Left kidney (tissue), 2 donors: ENCODE data around the gene PLA2G4E. TPM values are rescaled to one million over a fixed set of nuclear protein-coding genes. Genes with fewer than 3 reads are reported as not detected.

ENCODE experiments used
- DNase-seq: peaks from one replicate; pipeline ENCODE4 v3.0.0-alpha.2; 2013
- polyA plus RNA-seq: library from polyadenylated mRNA; unstranded; fragments of 120-200 nt; gene quantifications from one replicate; pipeline ENCODE4 v1.2.1, GENCODE V29; 2013; ENCODE audit not compliant: insufficient read length

The PLA2G4E gene
- polyA plus RNA-seq, 1 donor = not detected

DNA sequence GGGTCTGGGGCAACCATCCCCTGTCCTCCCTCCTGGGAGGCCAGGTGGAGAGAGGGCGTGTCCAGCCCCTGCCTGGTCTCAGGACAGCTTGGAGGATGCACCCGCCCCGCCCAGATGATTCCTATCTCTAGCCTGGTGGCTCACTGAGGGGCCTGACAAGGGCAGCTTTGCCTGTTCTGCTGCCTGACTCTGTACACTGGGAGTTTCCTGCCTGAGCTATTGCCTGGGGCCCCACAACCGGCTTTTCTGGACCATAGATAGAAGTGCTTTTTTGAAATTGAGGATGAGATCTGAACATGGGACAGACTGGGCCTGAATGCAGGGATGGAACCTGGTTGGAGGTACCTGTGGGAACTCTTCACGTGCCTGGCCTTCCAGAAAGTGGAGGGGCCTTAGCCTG lies 751 bp upstream of the PLA2G4E start:
- DNase-seq = no peak

DNA sequence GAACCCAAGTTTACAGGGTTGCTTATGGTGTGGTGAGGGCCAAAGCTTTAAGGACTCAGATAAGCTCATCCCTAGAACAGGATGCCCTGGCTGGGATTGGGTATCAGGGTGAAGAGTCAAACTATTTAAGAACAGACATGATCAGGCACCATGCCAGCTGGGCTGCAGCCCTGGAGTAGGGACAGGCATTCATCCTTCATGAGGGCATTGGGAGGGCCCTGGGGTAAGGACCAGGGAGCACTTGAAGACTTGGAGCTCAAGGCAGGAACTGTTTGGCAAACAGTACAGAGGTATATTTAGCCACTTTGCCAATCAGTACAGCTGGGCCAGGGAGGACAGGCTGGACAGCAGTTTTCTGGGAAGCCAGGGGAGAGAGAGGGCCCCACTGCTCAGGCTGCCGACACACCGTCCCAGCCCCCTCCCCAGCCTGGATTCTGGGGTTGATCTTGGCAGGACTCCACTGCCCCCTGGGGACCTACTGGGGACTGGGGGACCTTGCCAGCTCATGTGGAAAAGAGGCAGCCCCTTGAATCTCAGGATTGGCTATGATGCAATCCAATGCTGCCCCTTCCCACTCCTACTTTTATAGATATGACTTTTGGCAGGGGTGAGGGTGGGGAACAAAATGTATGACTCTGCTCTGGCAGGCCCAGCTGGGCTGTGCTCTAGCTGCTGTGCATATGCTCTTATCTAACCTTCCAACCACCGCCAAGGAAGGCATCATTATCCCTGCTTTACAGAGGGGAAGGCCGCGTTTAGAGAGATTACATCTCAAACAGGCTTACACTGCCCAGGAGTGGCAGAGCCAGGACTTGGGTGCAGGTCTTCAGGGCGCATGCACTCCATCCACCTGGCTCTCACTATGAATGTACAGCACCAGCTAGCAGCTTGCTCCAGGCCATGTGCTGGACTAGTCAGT lies 2.3 kb downstream of the PLA2G4E start:
- DNase-seq = no peak

DNA sequence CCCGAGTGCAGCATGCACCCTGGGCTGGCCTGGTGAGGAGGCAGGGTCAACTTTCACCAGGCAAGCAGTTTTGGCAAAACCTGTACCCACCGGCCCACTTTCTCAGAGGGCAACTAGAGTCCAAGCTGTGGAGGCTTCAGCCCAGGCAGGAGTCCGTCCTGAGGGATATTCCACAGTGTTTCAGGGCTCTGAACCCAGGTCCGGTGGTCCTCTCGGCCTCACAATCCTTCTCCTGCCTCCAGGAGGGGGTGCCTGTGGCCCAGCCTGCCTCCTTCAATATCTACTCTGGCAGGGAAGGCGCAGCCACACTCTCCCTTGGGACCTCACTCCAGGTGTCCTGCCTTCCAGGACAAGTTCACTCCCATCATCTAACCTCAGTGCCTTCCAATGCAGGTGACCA lies 3.9 kb downstream of the PLA2G4E start:
- DNase-seq = no peak

DNA sequence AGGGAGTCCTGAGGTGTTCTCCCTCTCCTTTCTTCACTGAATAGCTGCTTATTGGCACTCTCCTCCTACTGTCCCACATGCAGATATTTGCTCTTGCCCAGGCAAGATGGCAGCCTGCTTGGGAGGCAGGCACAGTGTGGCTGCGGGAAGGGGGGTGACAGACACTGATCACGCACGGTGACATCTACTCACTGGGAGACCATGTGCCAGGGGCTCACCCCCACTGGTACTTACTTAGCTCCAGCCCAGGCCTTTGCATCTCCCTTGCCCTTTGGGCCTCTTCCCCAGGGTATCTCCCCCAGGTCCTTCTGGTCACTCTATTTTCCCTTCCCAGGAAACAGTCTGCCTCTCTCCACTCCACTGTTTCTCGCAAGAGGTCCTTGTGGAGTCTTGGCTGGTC lies 6.4 kb downstream of the PLA2G4E start:
- no peak for DNase-seq

DNA sequence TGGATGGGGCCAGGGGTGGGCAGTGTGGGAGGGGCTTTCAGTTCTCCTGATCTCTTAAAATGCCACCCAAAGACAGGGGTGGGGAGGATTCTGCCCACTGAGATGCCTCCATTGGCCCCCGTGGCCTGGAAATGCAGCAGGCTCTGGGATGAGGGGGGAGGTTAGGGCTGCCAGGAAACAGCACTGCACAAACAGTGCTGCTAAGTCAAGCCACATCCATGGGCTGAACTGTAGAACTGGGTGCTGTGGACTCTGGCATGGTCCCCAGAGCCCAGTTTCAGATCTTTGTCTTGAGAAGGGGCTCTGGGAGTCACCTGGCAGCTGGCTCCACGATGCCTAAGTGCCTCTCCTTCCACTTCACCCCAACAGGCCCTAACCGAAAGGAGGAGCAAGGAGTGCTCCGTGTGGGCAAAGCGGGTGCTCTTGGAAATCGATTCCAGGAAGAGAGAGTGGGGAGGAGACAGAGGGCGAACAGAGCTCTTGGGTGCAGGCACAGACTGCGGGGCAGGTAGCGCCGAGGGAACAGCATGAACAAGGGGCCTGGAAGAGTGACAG lies 7.8 kb downstream of the PLA2G4E start:
- DNase-seq = no peak

DNA sequence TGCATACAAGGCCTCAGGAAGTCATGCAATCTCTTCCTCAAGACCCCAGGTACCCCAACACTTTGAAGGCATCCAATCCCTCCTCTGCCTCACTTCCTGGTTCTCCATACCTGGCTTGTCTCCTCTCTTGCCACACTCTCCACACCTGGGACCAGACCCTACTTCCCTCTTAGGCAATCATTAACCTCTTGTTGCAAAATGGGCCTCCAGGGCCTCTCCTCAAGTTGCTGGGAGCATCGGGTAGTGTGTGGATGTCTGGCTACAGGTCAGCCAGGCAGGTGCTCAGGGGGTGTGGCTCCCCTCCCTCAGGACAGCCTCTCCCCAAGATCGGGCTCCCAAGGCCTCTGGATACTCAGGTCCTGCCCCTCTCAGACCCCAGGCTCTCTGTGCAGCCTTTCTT lies 8.6 kb downstream of the PLA2G4E start:
- DNase-seq = no peak

DNA sequence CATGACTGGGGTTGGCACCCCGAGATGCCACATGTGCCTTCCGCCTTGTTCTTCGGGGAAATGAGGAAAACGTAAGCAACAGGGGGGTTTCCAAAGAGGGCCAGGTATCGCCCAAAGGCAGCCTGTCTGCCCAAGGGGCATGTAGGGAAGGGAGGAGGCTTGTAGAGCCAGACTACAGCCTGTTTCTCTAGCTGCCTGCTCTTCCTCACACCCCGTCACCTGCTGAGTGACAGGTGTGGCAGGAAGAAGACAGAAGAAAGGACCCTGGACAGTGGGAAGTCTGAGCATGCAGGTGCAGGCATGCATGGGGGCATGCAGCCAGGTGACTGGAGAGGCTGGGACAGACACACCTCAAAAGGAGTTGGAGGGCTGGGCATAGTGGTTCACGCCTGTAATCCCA lies 9.8 kb downstream of the PLA2G4E start:
- no peak for DNase-seq

DNA sequence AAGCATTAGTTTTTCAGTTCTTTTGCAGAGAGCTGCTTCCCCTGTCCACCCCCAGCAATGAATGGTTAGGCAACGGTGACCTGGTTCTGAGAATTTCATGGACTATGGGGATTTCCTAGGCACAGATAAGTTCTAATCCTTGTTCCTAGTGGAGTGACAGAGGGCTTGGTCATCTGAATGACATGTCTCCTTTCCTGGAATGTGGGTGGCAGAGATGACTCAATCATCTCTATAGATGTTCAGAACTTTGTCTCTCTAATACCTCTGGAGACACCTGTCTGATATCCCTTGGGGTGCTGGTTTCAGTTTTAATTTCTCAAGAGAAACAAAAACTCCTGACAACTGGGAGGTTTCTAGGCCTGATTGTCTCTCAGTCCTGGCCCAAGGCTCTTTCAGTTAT lies 10.4 kb downstream of the PLA2G4E start:
- DNase-seq = no peak

DNA sequence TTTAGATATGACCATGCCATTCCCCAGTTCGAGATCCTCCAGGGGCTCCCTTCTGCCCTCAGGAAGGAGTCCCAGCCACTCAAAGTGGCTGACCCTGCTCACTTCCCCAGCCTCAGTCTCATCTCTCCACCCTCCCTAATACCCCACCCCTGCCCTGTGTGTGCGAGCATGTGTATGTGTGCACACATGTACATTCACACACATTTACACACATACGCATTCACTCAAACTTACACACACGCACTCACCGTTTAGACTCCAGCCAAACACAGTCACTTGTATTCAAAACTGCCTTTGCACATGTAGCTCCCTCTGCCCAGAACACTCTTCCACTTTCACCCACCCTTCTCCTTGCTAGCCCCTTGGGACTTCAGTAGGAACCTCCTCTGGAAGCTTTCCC lies 11.4 kb downstream of the PLA2G4E start:
- DNase-seq = no peak

DNA sequence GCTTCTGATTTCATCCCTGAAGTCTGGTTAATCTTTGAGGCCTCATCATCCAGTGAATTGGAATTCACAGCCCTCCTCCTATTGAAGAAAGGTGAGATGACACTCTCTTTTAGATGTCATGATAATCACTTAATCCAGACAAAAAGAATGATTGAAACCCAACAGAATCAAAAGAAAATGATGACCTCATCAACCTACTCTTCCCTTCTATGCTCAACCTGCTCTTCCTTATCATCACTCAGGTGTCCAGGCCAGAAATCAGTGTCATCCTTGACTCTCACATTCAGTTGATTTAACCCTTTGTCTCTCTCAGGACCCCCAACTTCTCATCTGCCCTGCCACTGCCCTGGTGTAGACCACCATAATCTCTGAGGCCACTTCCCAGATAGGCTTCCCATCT lies 11.8 kb downstream of the PLA2G4E start:
- no peak for DNase-seq

DNA sequence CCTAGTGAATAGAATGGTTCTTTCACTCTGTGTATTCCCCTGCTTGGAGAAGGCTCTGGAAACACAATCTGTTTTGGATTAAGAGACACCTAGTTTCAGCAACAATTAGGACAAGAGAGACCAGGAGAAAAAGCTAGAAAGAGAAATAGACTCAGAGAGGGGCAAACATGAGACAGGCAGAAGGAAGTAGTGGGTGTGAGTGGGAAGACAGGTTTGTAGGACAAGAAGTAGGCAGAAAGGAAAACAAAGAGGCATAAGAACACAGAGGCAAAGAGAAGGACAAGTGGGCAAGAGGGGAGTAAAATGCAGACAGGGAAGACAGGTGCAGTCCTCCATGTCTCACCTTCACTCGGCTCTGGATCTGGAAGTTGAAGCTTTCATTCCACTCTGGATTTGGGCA lies 13.5 kb downstream of the PLA2G4E start:
- no peak for DNase-seq

DNA sequence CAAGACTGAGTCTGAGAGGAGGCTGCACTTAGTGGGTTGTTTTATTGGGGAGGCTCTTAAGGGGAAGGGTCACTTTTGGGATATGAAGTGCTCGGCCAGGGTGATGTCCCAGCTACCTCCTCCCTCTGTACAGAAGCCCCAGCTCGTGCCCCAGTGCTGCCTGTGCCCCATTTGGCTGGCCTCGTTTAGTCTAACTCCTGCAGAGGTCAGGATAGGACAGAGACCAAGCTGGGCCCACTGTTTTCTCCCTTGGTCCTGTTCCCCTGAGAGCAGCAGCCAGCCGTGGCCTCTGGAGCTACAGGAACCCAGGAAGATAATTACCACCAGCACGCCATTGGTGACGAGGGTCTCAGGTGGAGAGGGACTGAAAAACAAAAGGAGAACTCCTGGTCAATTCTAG lies 18.5 kb downstream of the PLA2G4E start:
- DNase-seq = no peak

DNA sequence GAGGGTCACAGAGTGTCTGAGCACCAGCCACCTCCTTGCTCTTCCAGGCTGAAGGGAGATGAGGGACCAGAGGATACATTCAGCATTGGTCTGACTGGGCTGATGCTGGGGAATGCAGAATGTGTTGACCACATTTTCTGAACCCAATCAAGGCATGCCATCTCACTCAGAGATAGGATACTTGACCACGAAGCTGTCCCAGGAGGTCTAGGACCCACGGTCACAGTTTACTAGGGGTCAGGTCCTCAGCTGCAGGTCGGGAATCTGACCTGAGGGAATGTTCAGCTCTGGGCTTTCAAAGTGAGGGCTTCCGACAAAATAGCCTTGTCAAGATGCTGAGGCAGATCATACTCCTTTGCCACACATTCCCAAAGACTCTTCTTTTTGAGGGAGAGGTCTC lies 19.6 kb downstream of the PLA2G4E start:
- no peak for DNase-seq

DNA sequence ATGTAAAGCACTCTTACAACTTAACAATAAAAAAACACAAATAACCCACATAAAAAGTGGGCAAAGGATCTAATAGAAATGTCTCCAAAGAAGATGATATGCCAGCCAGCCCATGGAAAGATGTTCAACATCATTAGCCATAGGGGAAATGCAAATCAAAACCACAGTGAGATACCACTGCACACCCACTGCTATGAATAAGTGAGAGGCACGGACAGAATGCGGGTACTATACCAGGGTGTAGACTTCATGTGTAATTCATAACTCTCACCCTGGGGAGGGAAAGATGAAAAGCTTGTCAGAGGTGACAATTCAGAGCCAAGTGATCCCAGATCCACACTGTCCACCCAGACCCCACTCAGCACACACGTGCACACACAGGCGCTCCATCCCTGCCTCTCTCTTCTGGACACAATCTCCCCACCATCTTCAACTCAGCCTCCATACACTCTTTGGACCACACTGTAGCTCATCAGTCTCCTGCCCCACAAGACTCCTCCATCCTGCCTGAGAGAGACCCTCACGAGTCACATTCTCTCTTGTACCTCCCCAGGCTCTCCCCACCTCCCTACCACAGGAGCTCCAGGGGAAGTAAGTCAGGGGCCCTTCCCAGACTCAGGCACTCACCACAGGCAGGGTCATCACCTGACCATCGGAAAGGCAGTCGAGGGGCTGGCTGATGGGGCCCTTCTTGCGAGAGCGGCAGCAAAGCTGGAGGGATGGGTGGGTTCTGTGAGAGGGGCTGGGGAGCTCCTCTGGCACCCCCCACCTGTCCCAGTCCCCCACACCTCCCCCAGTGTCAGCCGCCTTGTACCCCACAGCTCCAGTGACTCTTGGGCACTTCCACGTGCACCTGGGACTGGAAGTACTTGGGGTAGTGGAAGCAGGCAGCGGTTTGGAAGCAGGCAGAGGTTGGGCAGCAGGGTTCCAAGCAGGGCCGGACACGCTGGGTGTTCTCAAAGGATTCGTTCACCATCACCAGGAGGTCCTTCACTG lies 21.3 kb downstream of the PLA2G4E start:
- DNase-seq = no peak

DNA sequence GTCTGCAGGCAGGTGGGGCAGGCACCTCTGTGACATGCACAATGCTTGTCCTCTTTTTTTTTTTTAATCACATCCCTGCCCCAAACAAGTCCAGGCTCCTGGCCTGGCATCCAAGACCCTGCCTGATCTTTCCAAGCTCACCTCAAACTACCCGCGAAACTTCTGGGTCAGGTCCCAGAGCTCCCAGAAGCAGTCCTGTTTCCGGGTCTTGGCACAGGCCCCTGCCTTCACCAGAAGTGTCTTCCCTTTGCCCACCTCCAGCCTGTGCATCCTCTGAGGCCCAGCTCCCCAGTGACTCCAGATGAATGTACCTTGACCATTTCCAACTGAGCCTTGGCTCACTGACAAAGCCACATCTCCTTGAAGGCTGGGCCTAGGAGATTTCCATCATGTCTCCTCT lies 23.0 kb downstream of the PLA2G4E start:
- no peak for DNase-seq

DNA sequence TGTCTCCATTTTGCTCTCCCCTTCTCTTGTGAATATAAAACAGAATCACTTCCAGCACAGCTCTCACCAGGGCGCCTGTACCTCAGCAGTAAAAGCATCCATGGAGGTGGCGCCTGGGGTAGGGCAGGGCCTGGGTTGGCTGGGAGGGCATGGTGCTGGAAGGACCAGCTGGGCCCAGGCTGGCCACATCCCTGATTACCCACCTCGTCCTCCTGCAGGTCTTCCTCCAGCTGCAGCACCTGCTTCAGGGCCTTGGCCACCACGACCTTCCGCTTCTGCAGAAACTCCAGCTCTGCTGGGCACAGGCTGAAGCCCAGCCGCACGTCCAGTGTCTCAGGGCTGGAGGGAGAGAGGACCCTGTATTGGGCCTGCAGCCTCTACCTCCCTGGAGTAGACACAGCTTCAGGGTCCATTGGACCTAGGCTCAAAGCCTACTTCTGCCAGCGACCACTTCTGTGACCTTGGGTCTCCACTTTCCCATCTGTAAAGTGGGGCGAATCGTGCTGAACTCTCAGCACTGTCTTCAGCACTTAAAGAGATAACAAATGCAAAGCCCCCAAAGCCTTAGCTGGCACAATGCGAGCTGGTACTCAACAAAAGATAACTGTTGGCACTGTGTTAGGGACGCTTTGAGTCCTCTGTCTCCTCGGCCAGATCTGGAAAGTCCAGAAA lies 23.8 kb downstream of the PLA2G4E start:
- no peak for DNase-seq

DNA sequence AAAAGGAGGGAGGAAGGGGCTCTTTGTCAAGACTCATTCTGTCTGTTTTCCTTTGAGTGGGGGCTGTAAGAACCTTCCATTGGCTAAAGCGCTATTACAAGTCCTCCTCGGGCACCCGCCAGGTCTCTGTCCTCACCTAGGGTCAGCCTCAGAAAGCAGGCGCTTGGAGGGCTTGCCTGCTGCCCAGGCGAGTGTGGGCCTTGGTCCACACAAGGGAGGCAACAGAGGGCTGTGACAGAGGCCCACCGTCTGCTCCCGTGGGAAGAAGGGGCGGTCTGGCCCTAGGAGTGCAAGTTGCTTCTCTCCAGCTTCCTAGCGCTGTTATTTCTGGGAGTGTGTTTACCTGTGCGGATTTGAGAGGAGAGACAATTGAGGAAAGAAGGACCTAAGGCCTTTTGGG lies 24.5 kb downstream of the PLA2G4E start:
- no peak for DNase-seq

DNA sequence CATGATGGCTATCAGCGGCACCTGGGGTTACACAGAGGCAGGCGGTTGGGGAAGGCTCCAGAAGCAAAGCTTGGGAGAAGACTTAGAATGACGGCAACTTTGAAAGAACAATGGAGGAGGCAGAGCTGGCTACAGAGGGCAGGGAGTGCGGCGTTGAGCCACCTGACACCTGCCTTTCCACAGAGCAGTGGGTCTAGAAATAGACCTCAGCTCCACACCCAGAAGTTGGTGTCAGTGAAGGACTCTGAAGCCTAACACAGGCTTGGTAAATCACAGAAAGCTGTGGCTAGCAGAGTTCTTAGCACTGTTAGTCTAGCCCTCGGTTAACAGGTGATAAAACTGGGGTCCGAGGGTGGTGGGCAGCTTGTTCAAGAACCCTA lies 25.4 kb downstream of the PLA2G4E start:
- DNase-seq = no peak

DNA sequence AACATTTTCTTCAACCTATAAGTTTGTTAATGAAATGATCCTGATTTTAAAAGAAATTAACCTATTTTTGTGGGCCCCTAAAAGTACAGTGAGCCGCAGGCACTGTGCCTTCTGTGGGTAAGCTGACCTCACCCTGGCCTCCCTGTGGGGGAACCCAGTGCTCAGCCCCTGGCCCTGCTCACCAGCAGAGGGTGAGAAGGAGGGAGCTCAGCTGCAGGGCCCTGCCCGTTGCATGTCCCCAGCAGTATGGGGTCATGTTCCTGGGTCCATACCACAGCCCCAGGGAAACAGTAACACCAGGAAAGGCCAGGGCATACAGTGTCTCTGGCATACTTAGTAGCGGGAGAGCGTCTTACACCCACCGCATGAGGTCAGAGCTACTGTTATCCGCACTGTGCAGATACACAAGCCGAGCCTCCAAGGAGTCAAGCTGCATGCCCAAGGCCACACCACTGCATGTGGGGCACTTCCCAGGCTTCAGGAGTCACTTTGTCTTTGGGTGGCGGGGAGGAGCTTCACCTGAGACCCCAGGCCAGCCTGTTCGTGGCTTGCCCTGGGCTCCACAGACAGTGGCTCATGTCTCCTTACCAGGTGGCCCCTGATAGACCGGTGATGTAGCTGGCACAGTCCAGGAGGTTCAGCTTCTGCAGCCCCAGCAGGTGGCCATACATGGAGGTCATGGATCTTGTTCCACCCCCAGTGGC lies 25.9 kb downstream of the PLA2G4E start:
- no peak for DNase-seq

DNA sequence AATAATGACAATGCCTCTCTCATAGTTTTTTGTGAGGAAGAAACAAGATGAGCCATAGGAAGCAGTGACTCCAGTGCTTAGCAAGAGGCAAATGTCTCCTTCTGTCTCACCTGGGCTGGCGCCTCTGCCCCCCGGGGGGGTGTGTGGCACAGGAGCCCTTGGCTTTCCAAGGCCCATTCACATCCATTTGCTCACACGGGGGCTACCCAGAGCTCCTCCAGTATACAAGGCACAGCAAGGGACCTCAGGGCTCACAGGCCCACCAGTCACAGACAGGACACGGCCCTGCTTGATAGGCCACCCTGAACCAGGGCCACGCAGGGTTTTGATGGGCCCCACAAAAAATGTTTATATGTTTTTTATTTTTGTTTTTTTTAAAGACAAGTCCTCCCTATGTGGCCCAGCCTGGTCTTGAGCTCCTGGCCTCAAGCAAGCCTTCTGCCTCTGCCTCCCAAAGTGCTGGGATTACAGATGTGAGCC lies 26.6 kb downstream of the PLA2G4E start:
- DNase-seq = no peak

DNA sequence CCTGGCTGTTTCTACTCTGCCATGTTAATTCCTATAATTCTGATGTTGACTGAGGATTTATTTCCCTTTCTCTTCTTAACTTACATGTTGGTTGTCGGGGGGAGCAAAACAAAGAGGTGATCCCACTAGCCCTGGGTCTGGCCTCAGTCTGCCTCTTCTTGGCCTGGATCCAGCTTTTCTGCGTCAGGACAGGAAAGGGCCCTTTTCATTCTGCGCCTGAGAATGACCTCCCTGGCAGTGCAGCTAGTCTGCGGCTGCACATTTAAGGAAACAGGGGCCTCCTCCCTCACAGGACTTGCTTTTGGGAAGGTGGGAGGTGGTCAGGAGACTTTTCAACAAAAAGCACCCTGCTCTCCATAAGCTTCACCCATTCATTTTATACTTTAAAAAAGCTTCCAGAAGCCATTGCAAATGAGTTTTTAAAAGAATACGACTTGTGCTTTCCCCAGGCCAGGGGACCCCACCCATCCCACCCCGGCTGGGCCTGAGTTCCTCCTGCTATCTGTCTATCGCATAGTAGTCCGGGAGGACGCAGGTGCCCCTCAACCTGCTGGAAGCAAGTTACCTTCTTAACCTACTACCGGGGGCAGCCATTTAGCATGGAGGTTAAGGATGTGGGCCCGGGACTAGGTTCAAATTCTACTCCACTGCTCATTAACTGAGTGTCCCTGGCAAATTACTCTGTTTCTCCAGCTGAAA lies 27.2 kb downstream of the PLA2G4E start:
- DNase-seq = no peak
